DLD1 (cell line): Measurements from ENCODE around the gene GSX2.
"Not testable (repeated sequence)": the region's sequence is repeated elsewhere in the genome, so short reads cannot be mapped to it uniquely, and the experiment has no call there.

Experiments
- in situ Hi-C: cut with HindIII; loops from 2 replicates; pipeline ENCODE4 v1.10.0; 2017; ENCODE audit warnings: low sequenced_read_pairs

Gene GSX2

GRCh38 chr4:54099748-54100574 is at the start of gene GSX2:
Gene GSX2, plus strand, starts transcription at chr4:54100163. Its CDS starts 182 bp downstream, at chr4:54100345.
- in situ Hi-C loops, result no loop called here

- in situ Hi-C loops, result no loop called here
Observed at GRCh38 chr4:54050214-54050904, 49.6 kb upstream of the GSX2 start.

- in situ Hi-C loops, result not testable (repeated sequence)
Observed at GRCh38 chr4:54053322-54053721, 46.6 kb upstream of the GSX2 start.

GRCh38 chr4:54054501-54054900 is 45.5 kb upstream of the GSX2 start:
- in situ Hi-C loops, result no loop called here

- in situ Hi-C loops, result no loop called here
Observed at GRCh38 chr4:54055494-54055893, 44.5 kb upstream of the GSX2 start.

- in situ Hi-C loops, result no loop called here
Observed at GRCh38 chr4:54056360-54056759, 43.6 kb upstream of the GSX2 start.

- in situ Hi-C loops, result no loop called here
Observed at GRCh38 chr4:54058171-54058570, 41.8 kb upstream of the GSX2 start.

GRCh38 chr4:54060116-54060515 is 39.8 kb upstream of the GSX2 start:
- in situ Hi-C loops, result no loop called here

- in situ Hi-C loops, result no loop called here
Observed at GRCh38 chr4:54061067-54061466, 38.9 kb upstream of the GSX2 start.

GRCh38 chr4:54061873-54062272 is 38.1 kb upstream of the GSX2 start:
- in situ Hi-C loops, result no loop called here

- in situ Hi-C loops, result no loop called here
Observed at GRCh38 chr4:54062392-54062791, 37.6 kb upstream of the GSX2 start.

GRCh38 chr4:54063229-54063628 is 36.7 kb upstream of the GSX2 start:
- in situ Hi-C loops, result no loop called here

GRCh38 chr4:54063737-54064316 is 36.1 kb upstream of the GSX2 start:
- in situ Hi-C loops, result no loop called here

GRCh38 chr4:54064317-54065111 is 35.4 kb upstream of the GSX2 start, which contains the start of gene CHIC2:
Gene CHIC2, minus strand, starts transcription at chr4:54064605. Its CDS starts 305 bp downstream, at chr4:54064300.
- in situ Hi-C loops, result no loop called here

- in situ Hi-C loops, result no loop called here
Observed at GRCh38 chr4:54065282-54066087, 34.5 kb upstream of the GSX2 start.

- in situ Hi-C loops, result no loop called here
Observed at GRCh38 chr4:54066088-54066415, 33.9 kb upstream of the GSX2 start.

- in situ Hi-C loops, result no loop called here
Observed at GRCh38 chr4:54066718-54067129, 33.2 kb upstream of the GSX2 start.

GRCh38 chr4:54067166-54067565 is 32.8 kb upstream of the GSX2 start:
- in situ Hi-C loops, result no loop called here

- in situ Hi-C loops, result no loop called here
Observed at GRCh38 chr4:54073271-54073880, 26.6 kb upstream of the GSX2 start.

GRCh38 chr4:54074381-54074780 is 25.6 kb upstream of the GSX2 start:
- in situ Hi-C loops, result no loop called here
